Right lobe of liver (tissue), 4 donors: ENCODE data around the gene SRR.

Experiments used
- POLR2A ChIP-seq: fragments of 450-650 bp; IDR thresholded peaks from one replicate; pipeline ENCODE4 v1.6.1; 2017; ENCODE audit warnings: antibody characterized with exemption, mild to moderate bottlenecking
- TF ChIP-seq, protein P1 (sequence below), 4 donors: fragments of 200-600 bp in 3 of 4; fragments of 450-650 bp in 1 of 4; IDR thresholded peaks; one replicate each; pipeline versions ENCODE4 v1.5.1 to v1.8.0; 2016 to 2022; ENCODE audit warnings: antibody characterized with exemption in 4 of 4, mild to moderate bottlenecking in 2 of 4
- donor health status: DM: no; HTN: no; CAD: no.
- donor health status: DM: no; HTN: no; CAD: no.
- donor health status: DM: no; HTN: yes; CAD: no.

DNA sequence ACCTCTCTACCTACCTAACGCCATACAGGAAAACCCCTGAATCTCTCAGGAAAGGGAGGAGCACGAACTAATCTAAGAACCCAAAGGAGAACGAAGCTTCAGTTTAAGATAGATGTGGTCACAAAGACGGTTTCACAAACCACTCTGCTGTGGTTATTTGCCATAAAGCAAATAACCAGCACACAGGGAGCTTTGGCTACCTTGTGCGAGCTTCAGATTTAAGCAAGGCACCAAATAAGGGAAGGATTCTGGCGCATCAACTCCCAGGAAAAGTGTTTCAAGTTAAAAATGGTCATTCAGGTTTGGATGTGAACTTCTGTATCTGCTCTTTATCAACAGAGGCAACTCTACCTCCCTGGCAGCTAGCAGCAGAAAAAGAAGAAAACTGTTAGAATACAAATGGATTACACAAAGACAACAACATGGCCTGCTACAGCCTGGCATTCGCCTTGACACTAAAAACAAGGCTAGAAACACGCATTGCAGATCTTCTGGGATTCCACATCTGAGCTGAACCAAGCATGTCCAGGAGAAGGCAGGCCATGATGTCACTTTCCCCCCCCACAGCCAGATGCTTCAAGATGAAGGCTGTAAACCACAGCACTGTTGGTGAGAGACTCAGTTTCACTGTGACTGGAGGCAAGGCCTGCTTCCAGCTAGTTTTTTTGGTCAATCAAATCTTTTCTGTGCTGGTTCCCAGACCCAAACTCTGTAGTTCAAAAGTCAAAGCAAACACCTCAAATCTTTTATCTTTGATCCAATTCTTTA lies 43.8 kb upstream of the SRR start:
- TF ChIP-seq, protein P1, sequence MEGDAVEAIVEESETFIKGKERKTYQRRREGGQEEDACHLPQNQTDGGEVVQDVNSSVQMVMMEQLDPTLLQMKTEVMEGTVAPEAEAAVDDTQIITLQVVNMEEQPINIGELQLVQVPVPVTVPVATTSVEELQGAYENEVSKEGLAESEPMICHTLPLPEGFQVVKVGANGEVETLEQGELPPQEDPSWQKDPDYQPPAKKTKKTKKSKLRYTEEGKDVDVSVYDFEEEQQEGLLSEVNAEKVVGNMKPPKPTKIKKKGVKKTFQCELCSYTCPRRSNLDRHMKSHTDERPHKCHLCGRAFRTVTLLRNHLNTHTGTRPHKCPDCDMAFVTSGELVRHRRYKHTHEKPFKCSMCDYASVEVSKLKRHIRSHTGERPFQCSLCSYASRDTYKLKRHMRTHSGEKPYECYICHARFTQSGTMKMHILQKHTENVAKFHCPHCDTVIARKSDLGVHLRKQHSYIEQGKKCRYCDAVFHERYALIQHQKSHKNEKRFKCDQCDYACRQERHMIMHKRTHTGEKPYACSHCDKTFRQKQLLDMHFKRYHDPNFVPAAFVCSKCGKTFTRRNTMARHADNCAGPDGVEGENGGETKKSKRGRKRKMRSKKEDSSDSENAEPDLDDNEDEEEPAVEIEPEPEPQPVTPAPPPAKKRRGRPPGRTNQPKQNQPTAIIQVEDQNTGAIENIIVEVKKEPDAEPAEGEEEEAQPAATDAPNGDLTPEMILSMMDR (IDR thresholded peaks at IDR 0.05) = no peak
- TF ChIP-seq POLR2A = no peak
